NCI-H748 (cell line): ENCODE measurements around the gene GNPTG.
"Not testable (repeated sequence)": the region's sequence is repeated elsewhere in the genome, so short reads cannot be mapped to it uniquely, and the experiment has no call there.

ENCODE experiments used
- DNase-seq: peaks from one replicate; lab custom pipeline; 2025; ENCODE audit not compliant: unreplicated experiment; lab: John Stamatoyannopoulos, UW

Gene GNPTG

DNA sequence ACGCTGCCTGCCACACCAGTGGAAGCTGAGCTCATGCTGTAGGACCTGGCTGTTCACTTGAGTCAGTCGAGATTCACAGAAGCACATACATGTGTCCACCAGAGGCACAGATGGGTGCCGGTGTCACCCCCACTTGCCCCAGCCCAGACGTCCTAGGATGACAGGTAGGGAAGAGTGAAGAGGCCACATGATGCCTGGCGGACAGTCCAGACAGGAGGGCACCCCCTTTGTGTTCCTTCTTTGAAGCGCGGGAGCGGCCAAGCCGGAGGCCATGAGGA lies 33.5 kb upstream of the GNPTG start:
- no peak for DNase-seq

DNA sequence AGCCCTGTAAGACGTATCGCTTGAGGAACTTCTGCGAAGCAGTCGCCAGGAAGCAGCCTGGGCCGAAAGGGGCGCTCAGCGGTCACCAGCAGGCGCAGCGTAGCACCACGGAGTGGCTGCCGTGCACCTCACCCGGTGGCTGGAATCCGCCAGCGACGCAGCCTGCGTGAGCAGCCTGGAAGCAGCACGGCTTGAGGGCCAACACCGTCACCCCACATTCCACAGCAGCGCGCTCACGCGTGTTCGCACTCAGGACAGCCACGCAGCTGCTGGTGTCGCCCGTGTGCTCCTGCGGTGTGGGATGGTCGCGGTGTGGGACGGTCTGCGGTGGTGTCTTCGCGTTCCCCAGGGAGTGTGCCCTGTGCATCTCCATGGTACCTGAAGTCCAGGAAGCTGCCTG lies 32.7 kb upstream of the GNPTG start:
- no peak for DNase-seq

GRCh38 chr16:1320097-1320496 lies 31.6 kb upstream of the GNPTG start:
- DNase-seq, result no peak

GRCh38 chr16:1320658-1321240 lies 31.0 kb upstream of the GNPTG start:
- no peak for DNase-seq

- no peak for DNase-seq
These were observed 29.3 kb upstream of the GNPTG start for GRCh38 chr16:1322407-1322806.

DNA sequence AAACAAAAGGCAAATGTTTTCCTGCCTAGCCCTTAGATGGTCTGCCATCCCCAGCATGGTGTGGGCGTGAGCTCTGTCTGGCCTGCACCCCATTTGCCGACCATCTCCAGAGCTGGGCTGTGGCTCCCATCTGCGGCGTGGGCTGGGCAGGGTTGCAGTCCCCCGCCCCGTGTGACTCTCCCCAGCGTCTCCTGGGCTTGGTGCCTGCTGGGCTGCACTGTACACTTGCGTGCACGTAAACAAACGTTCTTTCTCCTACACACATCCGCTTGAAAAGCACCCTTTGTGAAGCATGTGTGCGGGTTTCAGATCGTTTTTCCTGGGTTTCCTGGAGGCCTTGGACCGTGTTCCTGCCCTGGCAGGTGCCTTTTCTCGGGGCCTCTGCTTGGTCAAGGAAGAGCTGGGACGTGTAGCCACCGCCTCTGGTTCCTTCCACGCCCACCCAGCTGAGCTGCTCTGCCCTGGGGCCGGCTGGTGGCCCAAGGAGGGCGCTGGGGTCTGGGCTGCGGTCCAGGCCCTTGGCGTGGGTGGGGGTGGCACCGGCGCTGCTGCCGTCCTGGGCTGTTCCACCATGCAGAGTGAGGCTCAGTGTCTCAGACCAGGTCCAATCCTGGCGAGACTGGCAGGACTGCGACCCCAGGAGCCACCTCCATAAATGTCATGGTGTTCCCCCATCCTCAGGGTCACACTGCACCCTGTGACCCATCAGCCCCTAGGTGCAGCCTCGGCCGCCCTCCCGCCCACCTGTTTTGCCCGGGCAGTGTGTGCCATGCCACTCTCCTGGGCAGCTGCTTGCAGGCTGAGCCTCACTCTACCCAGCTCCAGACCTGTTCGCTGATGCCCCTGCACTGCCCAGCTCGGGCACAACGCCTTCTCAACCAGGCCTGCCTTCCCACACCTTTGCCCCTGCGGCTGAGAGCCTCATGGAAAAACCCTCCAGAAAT lies 28.2 kb upstream of the GNPTG start:
- DNase-seq, result no peak

- no peak for DNase-seq
These were observed 27.4 kb upstream of the GNPTG start for GRCh38 chr16:1324286-1324826.

DNA sequence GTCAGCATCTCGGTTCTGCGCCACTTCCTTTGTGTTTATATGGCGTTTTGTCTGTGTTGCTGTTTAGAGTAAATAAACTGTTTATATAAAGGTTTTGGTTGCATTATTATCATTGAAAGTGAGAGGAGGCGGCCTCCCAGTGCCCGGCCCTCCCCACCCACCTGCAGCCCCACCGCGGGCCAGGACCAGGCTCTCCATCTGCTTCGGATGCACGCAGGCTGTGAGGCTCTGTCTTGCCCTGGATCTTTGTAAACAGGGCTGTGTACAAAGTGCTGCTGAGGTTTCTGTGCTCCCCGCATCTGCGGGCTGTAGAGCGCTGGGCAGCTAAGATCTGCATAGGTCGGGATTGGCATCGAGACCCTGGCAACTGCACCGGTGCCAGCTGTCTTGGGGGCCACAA lies 26.5 kb upstream of the GNPTG start:
- DNase-seq, result no peak

- DNase-seq, result no peak
These were observed 25.9 kb upstream of the GNPTG start for GRCh38 chr16:1325673-1326371.

GRCh38 chr16:1326391-1326790 lies 25.3 kb upstream of the GNPTG start:
- DNase-seq, result no peak

DNA sequence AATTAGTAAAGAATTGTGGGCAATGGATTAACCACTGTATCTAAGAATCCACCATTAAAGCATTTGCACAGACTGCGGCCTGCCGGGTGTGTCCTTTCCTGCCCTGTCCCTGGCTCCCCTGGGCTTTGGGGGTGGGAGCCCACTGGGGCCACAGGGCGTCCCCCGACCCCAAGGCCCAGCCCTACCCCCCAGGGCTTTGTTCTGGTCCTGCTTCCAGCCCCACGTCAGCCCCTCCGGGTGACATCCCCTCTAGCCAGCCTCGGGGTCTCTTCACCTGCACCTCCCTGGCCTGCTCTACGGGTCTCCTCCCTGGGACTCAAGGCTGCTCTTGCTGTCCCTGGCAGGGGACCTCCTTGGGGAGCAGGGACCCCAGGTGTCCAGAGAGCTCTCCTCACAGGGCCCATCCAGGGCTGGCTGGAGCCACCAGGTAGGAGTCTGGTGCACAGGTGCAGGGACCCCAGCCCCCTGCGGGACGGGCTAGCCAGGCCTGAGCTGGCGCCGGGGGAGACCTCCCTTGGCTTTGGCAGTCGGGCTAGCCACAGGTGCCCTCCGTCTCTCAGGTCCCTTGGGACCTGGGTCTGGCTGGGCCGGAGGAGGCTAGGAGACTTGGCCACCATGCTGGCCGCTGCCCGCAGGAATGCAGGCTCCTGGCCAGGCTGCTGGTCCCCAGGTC lies 24.6 kb upstream of the GNPTG start:
- DNase-seq, result no peak

- DNase-seq, result peak; percentile 5
These were observed 24.1 kb upstream of the GNPTG start for GRCh38 chr16:1327619-1327947.

DNA sequence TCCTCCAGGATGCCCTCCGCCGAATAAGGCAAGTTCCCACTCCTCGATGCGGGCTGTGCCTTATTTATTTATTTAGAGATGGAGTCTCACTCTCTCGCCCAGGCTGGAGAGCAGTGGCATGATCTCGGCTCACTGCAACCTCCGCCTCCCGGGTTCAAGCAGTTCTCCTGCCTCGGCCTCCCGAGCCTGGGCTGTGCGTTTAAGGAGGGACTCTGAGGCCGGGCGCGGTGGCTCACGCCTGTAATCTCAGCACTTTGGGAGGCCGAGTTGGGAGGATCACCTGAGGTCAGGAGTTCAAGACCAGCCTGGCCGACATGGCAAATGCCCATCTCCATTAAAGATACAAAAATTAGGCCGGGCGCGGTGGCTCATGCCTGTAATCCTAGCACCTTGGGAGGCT lies 23.6 kb upstream of the GNPTG start:
- DNase-seq, result not testable (repeated sequence)

DNA sequence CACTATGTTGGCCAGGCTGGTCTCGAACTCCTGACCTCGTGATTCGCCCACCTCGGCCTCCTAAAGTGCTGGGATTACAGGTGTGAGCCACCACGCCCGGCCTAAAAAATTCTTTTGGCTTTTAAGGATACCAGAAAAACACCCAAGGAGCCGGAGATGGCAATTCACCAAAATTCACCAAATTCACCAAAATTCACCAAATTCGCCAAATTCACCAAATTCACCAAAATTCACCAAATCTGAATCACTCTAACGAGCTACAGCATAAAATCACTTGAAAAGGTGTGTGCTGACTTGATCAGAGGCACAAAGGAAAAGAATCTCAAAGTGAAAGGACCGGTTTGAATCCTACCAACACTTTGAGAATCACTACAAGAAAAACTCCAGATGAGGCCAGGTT lies 22.8 kb upstream of the GNPTG start:
- DNase-seq, result not testable (repeated sequence)

DNA sequence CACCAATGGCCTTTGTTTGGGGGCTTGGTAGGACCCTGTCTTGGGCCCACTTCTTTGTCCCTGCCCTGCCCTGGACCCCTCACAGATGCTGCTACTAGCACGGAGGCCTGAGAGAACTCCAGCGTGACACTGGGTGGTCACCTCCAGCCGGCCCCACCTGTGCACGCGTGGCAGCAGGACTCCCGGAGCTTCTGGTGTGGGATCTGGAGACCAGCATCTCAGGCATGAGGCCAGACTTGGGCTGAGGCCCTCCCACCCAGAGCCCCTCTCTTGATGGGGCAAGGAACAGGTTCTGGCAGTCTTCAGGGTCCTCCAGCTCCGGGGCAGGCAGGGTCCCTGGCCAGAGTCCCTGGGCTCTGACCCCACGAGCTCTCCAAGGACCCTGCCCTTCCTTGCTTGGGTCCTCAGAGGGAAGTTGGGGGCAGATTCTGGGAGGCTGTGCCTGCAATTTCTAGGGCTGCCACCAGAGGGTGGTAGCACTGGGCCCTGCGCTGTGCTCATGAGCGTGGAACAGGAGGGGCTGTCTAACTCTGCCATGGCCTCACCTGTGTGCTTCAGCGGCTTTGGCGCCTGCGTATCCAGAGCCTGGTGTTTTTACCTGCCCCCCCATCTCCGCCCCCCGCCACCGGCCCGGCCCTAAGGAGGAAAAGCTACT lies 21.3 kb upstream of the GNPTG start:
- DNase-seq, result peak; percentile 27

GRCh38 chr16:1330931-1331711 lies 20.6 kb upstream of the GNPTG start:
- no peak for DNase-seq

- DNase-seq, result peak; percentile 96
These were observed 19.8 kb upstream of the GNPTG start for GRCh38 chr16:1331712-1332617.

- DNase-seq, result no peak
These were observed 19.0 kb upstream of the GNPTG start for GRCh38 chr16:1332618-1333148.
